Mammary epithelial cell (primary cell): ENCODE data around the gene TPSB2.
"Not testable (repeated sequence)": the region's sequence is repeated elsewhere in the genome, so short reads cannot be mapped to it uniquely, and the experiment has no call there.

ENCODE experiments used
- EZH2 ChIP-seq: IDR thresholded peaks from 2 replicates; pipeline ENCODE4 v1.6.1; 2012; ENCODE audit warnings: low read length, inconsistent platforms, borderline replicate concordance
- TF ChIP-seq, protein P1 (sequence below), 2 donors: IDR thresholded peaks in 1 of 2; conservative IDR thresholded peaks in 1 of 2; 2 replicates each; pipeline ENCODE4 v1.5.1; 2011 to 2012; ENCODE audit warnings: inconsistent platforms in 2 of 2, low read length in 2 of 2, mild to moderate bottlenecking in 2 of 2, control low read depth in 1 of 2, low read depth in 1 of 2; ENCODE audit not compliant: insufficient read depth in 1 of 2; ENCODE audit errors: extremely low read depth in 1 of 2

DNA sequence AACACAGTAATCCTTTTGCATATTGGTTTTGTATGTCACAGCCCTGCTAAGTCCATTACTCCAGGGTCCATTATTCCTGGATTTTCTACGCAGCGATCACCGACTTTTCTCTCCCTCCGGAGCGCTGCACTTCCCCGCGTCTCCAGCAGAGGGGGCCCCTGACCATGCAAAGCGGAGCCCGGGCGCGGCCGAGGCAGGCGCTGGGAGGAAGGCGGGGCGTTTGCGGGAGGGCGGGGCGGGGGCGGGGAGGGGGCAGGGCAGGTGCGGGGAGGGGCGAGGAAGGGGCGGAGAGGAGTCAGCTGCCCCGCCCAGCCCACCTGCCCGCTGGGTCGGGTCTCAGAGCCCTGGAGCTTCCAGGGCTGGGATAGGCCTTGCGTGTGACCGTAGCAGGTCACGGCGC, 6.7 kb upstream of the TPSB2 start:
- TF ChIP-seq, protein P1, sequence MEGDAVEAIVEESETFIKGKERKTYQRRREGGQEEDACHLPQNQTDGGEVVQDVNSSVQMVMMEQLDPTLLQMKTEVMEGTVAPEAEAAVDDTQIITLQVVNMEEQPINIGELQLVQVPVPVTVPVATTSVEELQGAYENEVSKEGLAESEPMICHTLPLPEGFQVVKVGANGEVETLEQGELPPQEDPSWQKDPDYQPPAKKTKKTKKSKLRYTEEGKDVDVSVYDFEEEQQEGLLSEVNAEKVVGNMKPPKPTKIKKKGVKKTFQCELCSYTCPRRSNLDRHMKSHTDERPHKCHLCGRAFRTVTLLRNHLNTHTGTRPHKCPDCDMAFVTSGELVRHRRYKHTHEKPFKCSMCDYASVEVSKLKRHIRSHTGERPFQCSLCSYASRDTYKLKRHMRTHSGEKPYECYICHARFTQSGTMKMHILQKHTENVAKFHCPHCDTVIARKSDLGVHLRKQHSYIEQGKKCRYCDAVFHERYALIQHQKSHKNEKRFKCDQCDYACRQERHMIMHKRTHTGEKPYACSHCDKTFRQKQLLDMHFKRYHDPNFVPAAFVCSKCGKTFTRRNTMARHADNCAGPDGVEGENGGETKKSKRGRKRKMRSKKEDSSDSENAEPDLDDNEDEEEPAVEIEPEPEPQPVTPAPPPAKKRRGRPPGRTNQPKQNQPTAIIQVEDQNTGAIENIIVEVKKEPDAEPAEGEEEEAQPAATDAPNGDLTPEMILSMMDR (conservative IDR thresholded peaks at IDR 0.05 in 1 of 2, IDR thresholded peaks at IDR 0.05 in 1 of 2; ENCODE audit: extremely low read depth in 1 of 2, insufficient read depth in 1 of 2, low read depth in 1 of 2, low read length in 2 of 2): not testable (repeated sequence)
- TF ChIP-seq EZH2: not testable (repeated sequence)
